NCI-H146 treated with DMSO at 0.1 percent for 48 hours (cell line): ENCODE results near the gene MAPK11.
A peak's percentile ranks its signal among the peaks of the same experiment; 100 is the strongest.

Experiments
- DNase-seq: peaks from one replicate; lab custom pipeline; 2025; ENCODE audit not compliant: unreplicated experiment; lab: John Stamatoyannopoulos, UW

Gene MAPK11

GRCh38 chr22:50250555-50251476 lies 19.4 kb downstream of the MAPK11 start, which contains the start of gene HDAC10:
HDAC10 (minus strand) TSS chr22:50251265; CDS start chr22:50251032, 233 bp downstream.
- DNase-seq, result peak; percentile 33

- DNase-seq, result no peak
Measured at GRCh38 chr22:50250249-50250554, 20.0 kb downstream of the MAPK11 start.

- no peak for DNase-seq
Measured at GRCh38 chr22:50249341-50250248, 20.6 kb downstream of the MAPK11 start.

GRCh38 chr22:50248196-50249081 lies 21.7 kb downstream of the MAPK11 start:
- DNase-seq, result no peak

GRCh38 chr22:50247748-50248147 lies 22.4 kb downstream of the MAPK11 start:
- DNase-seq, result peak; percentile 6

- no peak for DNase-seq
Measured at GRCh38 chr22:50246242-50247175, 23.7 kb downstream of the MAPK11 start.

- no peak for DNase-seq
Measured at GRCh38 chr22:50245214-50246072, 24.7 kb downstream of the MAPK11 start.

- DNase-seq, result peak; percentile 50
Measured at GRCh38 chr22:50244420-50245213, 25.6 kb downstream of the MAPK11 start, which contains the start of gene TUBGCP6. TUBGCP6 (minus strand) TSS chr22:50245023; CDS start chr22:50244459, 564 bp downstream.

- DNase-seq, result no peak
Measured at GRCh38 chr22:50243685-50244419, 26.3 kb downstream of the MAPK11 start.

GRCh38 chr22:50242406-50242949 lies 27.7 kb downstream of the MAPK11 start:
- DNase-seq, result no peak

GRCh38 chr22:50238755-50239154 lies 31.4 kb downstream of the MAPK11 start:
- DNase-seq, result no peak

- peak; percentile 5 for DNase-seq
Measured at GRCh38 chr22:50236731-50237409, 33.3 kb downstream of the MAPK11 start.

GRCh38 chr22:50233223-50233622 lies 37.0 kb downstream of the MAPK11 start:
- no peak for DNase-seq

- DNase-seq, result no peak
Measured at GRCh38 chr22:50232481-50233151, 37.6 kb downstream of the MAPK11 start.

- DNase-seq, result no peak
Measured at GRCh38 chr22:50229370-50229769, 40.8 kb downstream of the MAPK11 start.

- DNase-seq, result no peak
Measured at GRCh38 chr22:50228366-50228765, 41.8 kb downstream of the MAPK11 start.
